ENCODE results near the gene EVC.

DNA sequence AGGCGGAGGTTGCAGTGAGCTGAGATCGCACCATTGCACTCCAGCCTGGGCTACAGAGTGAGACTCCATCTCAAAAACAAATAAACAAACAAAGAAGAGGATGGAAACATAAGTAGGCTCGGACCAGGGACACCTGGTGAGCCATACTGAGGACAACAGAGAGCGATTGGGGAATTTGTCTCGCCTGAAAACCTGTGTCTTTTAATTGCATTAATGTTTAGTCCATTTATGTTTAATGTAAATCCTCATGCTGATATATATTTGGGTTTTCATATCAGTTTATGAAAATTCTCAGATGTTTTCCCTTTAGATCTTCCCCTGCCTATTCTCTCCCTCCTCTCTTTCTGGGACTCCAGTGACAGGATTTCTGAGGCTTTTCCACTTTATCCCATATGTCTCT is 84.6 kb downstream of the EVC start:
- TF ChIP-seq NFRKB (IDR thresholded peaks at IDR 0.05) (no peak), TARDBP (IDR thresholded peaks at IDR 0.05) (no peak), SUZ12 (IDR thresholded peaks at IDR 0.05) (no peak), FOXM1 (IDR thresholded peaks at IDR 0.05; ENCODE audit: borderline replicate concordance) (no peak), FOXA1 (IDR thresholded peaks at IDR 0.05) (no peak), SP1 (IDR thresholded peaks at IDR 0.05) (no peak), ELF4 (IDR thresholded peaks at IDR 0.05) (no peak), BHLHE40 (IDR thresholded peaks at IDR 0.05; ENCODE audit: borderline replicate concordance) (no peak), FOXK2 (IDR thresholded peaks at IDR 0.05) (no peak), LEF1 (IDR thresholded peaks at IDR 0.05; ENCODE audit: borderline replicate concordance) (no peak), CTBP1 (IDR thresholded peaks at IDR 0.05; ENCODE audit: borderline replicate concordance) (no peak), ZNF384 (IDR thresholded peaks at IDR 0.05) (no peak)
- TF ChIP-seq, protein P1, sequence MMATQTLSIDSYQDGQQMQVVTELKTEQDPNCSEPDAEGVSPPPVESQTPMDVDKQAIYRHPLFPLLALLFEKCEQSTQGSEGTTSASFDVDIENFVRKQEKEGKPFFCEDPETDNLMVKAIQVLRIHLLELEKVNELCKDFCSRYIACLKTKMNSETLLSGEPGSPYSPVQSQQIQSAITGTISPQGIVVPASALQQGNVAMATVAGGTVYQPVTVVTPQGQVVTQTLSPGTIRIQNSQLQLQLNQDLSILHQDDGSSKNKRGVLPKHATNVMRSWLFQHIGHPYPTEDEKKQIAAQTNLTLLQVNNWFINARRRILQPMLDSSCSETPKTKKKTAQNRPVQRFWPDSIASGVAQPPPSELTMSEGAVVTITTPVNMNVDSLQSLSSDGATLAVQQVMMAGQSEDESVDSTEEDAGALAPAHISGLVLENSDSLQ (IDR thresholded peaks at IDR 0.05), result no peak
